ENCODE measurements around the gene OPA3. TPM values are rescaled to one million over a fixed set of nuclear protein-coding genes. Genes with fewer than 3 reads are reported as not detected.

Gene OPA3
- polyA plus RNA-seq, 3 donors, result 4.4 to 6.9 (median 5.6) TPM

DNA sequence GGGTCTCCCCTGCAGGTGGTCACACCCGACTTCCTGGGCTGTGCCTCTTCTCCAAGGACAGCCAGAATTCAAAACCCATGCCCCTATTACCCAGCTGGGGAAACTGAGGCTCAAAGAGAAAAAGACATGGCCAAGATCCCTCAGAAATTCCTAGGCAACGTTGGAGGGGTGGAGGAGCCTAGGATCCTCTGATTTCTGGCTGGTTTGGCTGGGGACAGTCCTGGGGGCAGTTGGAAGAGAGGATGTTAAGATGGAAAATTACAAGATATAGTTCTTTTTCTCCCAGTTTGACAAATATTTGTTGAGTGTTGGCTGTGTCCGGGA lies 74.9 kb downstream of the OPA3 start:
- intact Hi-C loops (cut with micrococcal nuclease), result loop anchor here in 1 of 2 donors (5.0 kb wide), 1 partner anchor 73 kb away; the partner anchor contains the start of gene OPA3
- Histone ChIP-seq H3K4me1 (ENCODE audit: control insufficient read depth in 1 of 2, insufficient read depth in 2 of 2, low read length in 2 of 2) (peaks cover 64 to 76% of the 10 kb centered on the region in 2 donors), H3K4me3 (replicated peaks in 1 of 3; ENCODE audit: low read depth in 2 of 3, low read length in 3 of 3) (peak overlapping the region; percentile 80 to 100 (median 91)), H4K20me1 (ENCODE audit: insufficient read depth, low read length) (peaks cover 74% of the 10 kb centered on the region), H3K27me3 (ENCODE audit: control insufficient read depth in 2 of 2, insufficient read depth in 2 of 2, low read length in 2 of 2) (no peaks in the 10 kb centered on the region), H3K36me3 (replicated peaks in 1 of 2; ENCODE audit: control insufficient read depth in 1 of 2, insufficient read depth in 2 of 2, low read length in 2 of 2) (peaks cover 2 to 20% of the 10 kb centered on the region in 2 donors), H3K9me3 (replicated peaks in 1 of 2; ENCODE audit: control insufficient read depth in 1 of 2, insufficient read depth in 1 of 2, low read length in 2 of 2) (no peaks in the 10 kb centered on the region), H3K27ac (ENCODE audit: low read depth in 1 of 2, low read length in 2 of 2) (peak overlapping the region; percentile 62 to 99), H3K9ac (ENCODE audit: insufficient read depth, low read length, poor library complexity, severe bottlenecking) (peak overlapping the region; percentile 88), H2AFZ (ENCODE audit: insufficient read depth, low read depth, low read length, poor library complexity, severe bottlenecking) (no peak overlapping the region), H3K79me2 (ENCODE audit: insufficient read depth, low read length) (peaks cover 78% of the 10 kb centered on the region), H3K4me2 (replicated peaks; ENCODE audit: extremely low read depth, low read length, poor library complexity, severe bottlenecking) (peak overlapping the region; percentile 100)
- H3K9me3 Mint-ChIP-seq, result no peaks in the 10 kb centered on the region
- WGBS (ENCODE audit: insufficient coverage), result 17% methylated on average over 1 of the region's 3 CpGs
- no peak for DNase-seq
- H3K4me3 Mint-ChIP-seq, result peak overlapping the region; percentile 98 to 99
- H3K36me3 Mint-ChIP-seq, result peaks cover 30 to 47% of the 10 kb centered on the region in 2 donors
- no peaks in the 10 kb centered on the region for H3K27me3 Mint-ChIP-seq (ENCODE audit: low read depth in 3 of 3)
- no peak for TF ChIP-seq CTCF (IDR thresholded peaks at IDR 0.05)
- H3K4me1 Mint-ChIP-seq, result peaks cover 69% of the 10 kb centered on the region
- H3K27ac Mint-ChIP-seq, result peak overlapping the region; percentile 69 to 97 (median 94)

DNA sequence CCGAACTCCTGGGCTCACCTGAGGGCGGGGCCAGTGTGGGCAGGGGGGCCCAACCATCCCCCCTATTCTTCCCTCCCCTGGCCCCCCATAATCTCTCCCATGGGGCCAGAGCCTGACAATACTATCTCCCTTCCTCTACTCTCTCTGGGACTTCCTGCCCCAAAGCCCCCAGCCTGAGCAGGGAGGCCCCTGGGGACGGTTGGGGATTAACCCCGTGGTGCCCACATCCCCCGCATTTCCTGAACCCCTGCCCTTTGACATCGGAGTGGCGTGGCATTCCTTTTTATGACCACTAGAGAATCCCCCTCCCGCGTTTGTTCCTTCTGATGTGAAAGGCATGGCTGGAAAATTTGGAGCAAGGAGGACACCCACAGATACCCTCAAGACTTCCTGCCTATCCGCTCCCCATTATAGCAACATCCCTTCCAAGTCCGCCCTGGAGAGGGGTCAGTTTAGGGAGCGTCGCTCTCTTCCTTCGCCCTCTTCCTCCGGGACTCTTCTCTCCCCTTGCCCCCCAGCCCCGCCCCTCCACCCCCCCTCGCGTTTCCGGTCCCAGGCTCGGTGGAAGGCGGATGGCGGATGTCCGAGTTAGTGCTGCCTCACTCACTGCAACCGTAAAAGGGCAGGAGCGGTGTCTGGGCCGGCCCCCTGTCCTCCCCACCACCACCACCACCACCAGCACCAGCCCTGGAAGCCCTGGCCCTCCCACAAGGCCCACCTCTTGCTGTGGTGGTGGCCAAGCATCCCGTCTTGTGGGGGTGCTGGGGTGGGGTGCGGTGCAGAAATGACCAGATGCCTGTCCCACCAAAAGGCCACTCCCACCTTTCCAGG lies 75.5 kb downstream of the OPA3 start:
- peak overlapping the region; percentile 100 for H3K4me2 ChIP-seq (replicated peaks; ENCODE audit: extremely low read depth, low read length, poor library complexity, severe bottlenecking)
- H3K4me3 ChIP-seq (replicated peaks in 1 of 3; ENCODE audit: low read depth in 2 of 3, low read length in 3 of 3), result peak overlapping the region; percentile 80 to 100 (median 91)
- peak overlapping the region; percentile 85 to 97 (median 94) for H3K27ac Mint-ChIP-seq
- no peaks in the 10 kb centered on the region for H3K27me3 ChIP-seq (ENCODE audit: control insufficient read depth in 2 of 2, insufficient read depth in 2 of 2, low read length in 2 of 2)
- H3K27ac ChIP-seq (ENCODE audit: low read depth in 1 of 2, low read length in 2 of 2), result peak overlapping the region; percentile 96 to 99
- H3K4me1 ChIP-seq (ENCODE audit: control insufficient read depth in 1 of 2, insufficient read depth in 2 of 2, low read length in 2 of 2), result peaks cover 63 to 76% of the 10 kb centered on the region in 2 donors
- peaks cover under 1 to 20% of the 10 kb centered on the region in 2 donors for H3K36me3 ChIP-seq (replicated peaks in 1 of 2; ENCODE audit: control insufficient read depth in 1 of 2, insufficient read depth in 2 of 2, low read length in 2 of 2)
- peaks cover 68% of the 10 kb centered on the region for H4K20me1 ChIP-seq (ENCODE audit: insufficient read depth, low read length)
- H3K9ac ChIP-seq (ENCODE audit: insufficient read depth, low read length, poor library complexity, severe bottlenecking), result peak overlapping the region; percentile 88
- peak; percentile 61 to 67 (median 64) for DNase-seq
- peaks cover 29 to 46% of the 10 kb centered on the region in 2 donors for H3K36me3 Mint-ChIP-seq
- peaks cover 72% of the 10 kb centered on the region for H3K79me2 ChIP-seq (ENCODE audit: insufficient read depth, low read length)
- H2AFZ ChIP-seq (ENCODE audit: insufficient read depth, low read depth, low read length, poor library complexity, severe bottlenecking), result no peak overlapping the region
- TF ChIP-seq CTCF (IDR thresholded peaks at IDR 0.05), result no peak
- WGBS (ENCODE audit: insufficient coverage), result 0% methylated on average over 8 of the region's 28 CpGs
- peak overlapping the region; percentile 98 to 99 for H3K4me3 Mint-ChIP-seq
- no peaks in the 10 kb centered on the region for H3K9me3 Mint-ChIP-seq
- H3K4me1 Mint-ChIP-seq, result peaks cover 67% of the 10 kb centered on the region
- no peaks in the 10 kb centered on the region for H3K9me3 ChIP-seq (replicated peaks in 1 of 2; ENCODE audit: control insufficient read depth in 1 of 2, insufficient read depth in 1 of 2, low read length in 2 of 2)
- intact Hi-C loops (cut with micrococcal nuclease), result loop anchor here in 1 of 2 donors (5.0 kb wide), 1 partner anchor 73 kb away; the partner anchor contains the start of gene OPA3
- no peaks in the 10 kb centered on the region for H3K27me3 Mint-ChIP-seq (ENCODE audit: low read depth in 3 of 3)

Data from CD14-positive monocyte (primary cell).